ENCODE measurements around the gene ELFN1.
A peak's percentile ranks its signal among the peaks of the same experiment; 100 is the strongest.
"Not testable (repeated sequence)": the region's sequence is repeated elsewhere in the genome, so short reads cannot be mapped to it uniquely, and the experiment has no call there.

The ELFN1 gene

GRCh38 chr7:1749864-1750466 lies 79.9 kb downstream of the ELFN1 start:
- DNase-seq (ENCODE audit: insufficient read length, low spot score), result no peak
- no peak for FAIRE-seq

- DNase-seq (ENCODE audit: insufficient read length, low spot score) (no peak), FAIRE-seq (no peak)
Observed at GRCh38 chr7:1750541-1751021, 80.5 kb downstream of the ELFN1 start.

GRCh38 chr7:1752111-1752510 lies 82.0 kb downstream of the ELFN1 start:
- FAIRE-seq, result no peak
- no peak for DNase-seq (ENCODE audit: insufficient read length, low spot score)

GRCh38 chr7:1752771-1753563 lies 82.9 kb downstream of the ELFN1 start:
- no peak for FAIRE-seq
- DNase-seq (ENCODE audit: insufficient read length, low spot score), result no peak

GRCh38 chr7:1753564-1753867 lies 83.4 kb downstream of the ELFN1 start:
- no peak for DNase-seq (ENCODE audit: insufficient read length, low spot score)
- FAIRE-seq, result no peak

GRCh38 chr7:1754345-1754908 lies 84.3 kb downstream of the ELFN1 start:
- FAIRE-seq, result no peak
- no peak for DNase-seq (ENCODE audit: insufficient read length, low spot score)

GRCh38 chr7:1755783-1756625 lies 85.9 kb downstream of the ELFN1 start:
- FAIRE-seq (no peak), DNase-seq (ENCODE audit: insufficient read length, low spot score) (no peak)

- FAIRE-seq (no peak), DNase-seq (ENCODE audit: insufficient read length, low spot score) (no peak)
Observed at GRCh38 chr7:1757601-1758000, 87.5 kb downstream of the ELFN1 start.

GRCh38 chr7:1758028-1758858 lies 88.2 kb downstream of the ELFN1 start:
- FAIRE-seq (peak; percentile 97), DNase-seq (ENCODE audit: insufficient read length, low spot score) (peak; percentile 75)

GRCh38 chr7:1758859-1759521 lies 88.9 kb downstream of the ELFN1 start:
- FAIRE-seq (no peak), DNase-seq (ENCODE audit: insufficient read length, low spot score) (no peak)

GRCh38 chr7:1761097-1761496 lies 91.0 kb downstream of the ELFN1 start:
- DNase-seq (ENCODE audit: insufficient read length, low spot score), result no peak
- FAIRE-seq, result no peak

GRCh38 chr7:1761774-1762173 lies 91.7 kb downstream of the ELFN1 start:
- DNase-seq (ENCODE audit: insufficient read length, low spot score) (no peak), FAIRE-seq (no peak)

- no peak for DNase-seq (ENCODE audit: insufficient read length, low spot score)
Observed at GRCh38 chr7:1762238-1762945, 92.3 kb downstream of the ELFN1 start.

GRCh38 chr7:1763033-1763432 lies 93.0 kb downstream of the ELFN1 start:
- no peak for FAIRE-seq
- no peak for DNase-seq (ENCODE audit: insufficient read length, low spot score)

More at GRCh38 chr7:1762238-1762945, 92.3 kb downstream of the ELFN1 start:
- FAIRE-seq, result peak; percentile 93

GRCh38 chr7:1763911-1764310 lies 93.8 kb downstream of the ELFN1 start:
- not testable (repeated sequence) for FAIRE-seq; DNase-seq (ENCODE audit: insufficient read length, low spot score)

- DNase-seq (ENCODE audit: insufficient read length, low spot score) (no peak), FAIRE-seq (no peak)
Observed at GRCh38 chr7:1765336-1765735, 95.3 kb downstream of the ELFN1 start.

GRCh38 chr7:1767524-1767923 lies 97.4 kb downstream of the ELFN1 start:
- DNase-seq (ENCODE audit: insufficient read length, low spot score) (no peak), FAIRE-seq (peak; percentile 81)

GRCh38 chr7:1768832-1769231 lies 98.8 kb downstream of the ELFN1 start:
- DNase-seq (ENCODE audit: insufficient read length, low spot score), result no peak
- no peak for FAIRE-seq
